Omental fat pad (tissue), 4 donors: ENCODE measurements around the gene KCNQ1. TPM values are rescaled to one million over a fixed set of nuclear protein-coding genes. Genes with fewer than 3 reads are reported as not detected.

Source experiments
- ATAC-seq: fragments of 150-250 bp; one replicate; pipeline ENCODE4 v1.9.1; 2016; ENCODE audit warnings: mild to moderate bottlenecking, moderate library complexity; ENCODE audit not compliant: low FRiP score
- DNase-seq: peaks from one replicate; pipeline ENCODE4 v3.0.0-alpha.2; 2019; ENCODE audit warnings: low spot score
- total RNA-seq, 4 donors: library from RNA; depleted of rRNA; stranded (reverse); fragments of >200 nt; gene quantifications; one replicate each; pipeline ENCODE4 v1.1.0, GENCODE V29; 2016
- TF ChIP-seq, protein P1 (sequence below), 3 donors: fragments of 450-650 bp; IDR thresholded peaks; one replicate each; pipeline ENCODE4 v1.5.1; 2016 to 2017; ENCODE audit warnings: antibody characterized with exemption in 3 of 3, mild to moderate bottlenecking in 3 of 3, moderate library complexity in 2 of 3

The KCNQ1 gene
- total RNA-seq, 4 donors from 2014 or later, result 4.5 to 5.9 (median 5.2) TPM

GRCh38 chr11:2742201-2742600, 297.4 kb downstream of the KCNQ1 start:
- ATAC-seq (peak; percentile 11), DNase-seq (no peak)
- TF ChIP-seq, protein P1, sequence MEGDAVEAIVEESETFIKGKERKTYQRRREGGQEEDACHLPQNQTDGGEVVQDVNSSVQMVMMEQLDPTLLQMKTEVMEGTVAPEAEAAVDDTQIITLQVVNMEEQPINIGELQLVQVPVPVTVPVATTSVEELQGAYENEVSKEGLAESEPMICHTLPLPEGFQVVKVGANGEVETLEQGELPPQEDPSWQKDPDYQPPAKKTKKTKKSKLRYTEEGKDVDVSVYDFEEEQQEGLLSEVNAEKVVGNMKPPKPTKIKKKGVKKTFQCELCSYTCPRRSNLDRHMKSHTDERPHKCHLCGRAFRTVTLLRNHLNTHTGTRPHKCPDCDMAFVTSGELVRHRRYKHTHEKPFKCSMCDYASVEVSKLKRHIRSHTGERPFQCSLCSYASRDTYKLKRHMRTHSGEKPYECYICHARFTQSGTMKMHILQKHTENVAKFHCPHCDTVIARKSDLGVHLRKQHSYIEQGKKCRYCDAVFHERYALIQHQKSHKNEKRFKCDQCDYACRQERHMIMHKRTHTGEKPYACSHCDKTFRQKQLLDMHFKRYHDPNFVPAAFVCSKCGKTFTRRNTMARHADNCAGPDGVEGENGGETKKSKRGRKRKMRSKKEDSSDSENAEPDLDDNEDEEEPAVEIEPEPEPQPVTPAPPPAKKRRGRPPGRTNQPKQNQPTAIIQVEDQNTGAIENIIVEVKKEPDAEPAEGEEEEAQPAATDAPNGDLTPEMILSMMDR (IDR thresholded peaks at IDR 0.05), result no peak

GRCh38 chr11:2742611-2743426, 298.0 kb downstream of the KCNQ1 start:
- DNase-seq (no peak), ATAC-seq (no peak)
- TF ChIP-seq, protein P1 (IDR thresholded peaks at IDR 0.05), result no peak

DNA sequence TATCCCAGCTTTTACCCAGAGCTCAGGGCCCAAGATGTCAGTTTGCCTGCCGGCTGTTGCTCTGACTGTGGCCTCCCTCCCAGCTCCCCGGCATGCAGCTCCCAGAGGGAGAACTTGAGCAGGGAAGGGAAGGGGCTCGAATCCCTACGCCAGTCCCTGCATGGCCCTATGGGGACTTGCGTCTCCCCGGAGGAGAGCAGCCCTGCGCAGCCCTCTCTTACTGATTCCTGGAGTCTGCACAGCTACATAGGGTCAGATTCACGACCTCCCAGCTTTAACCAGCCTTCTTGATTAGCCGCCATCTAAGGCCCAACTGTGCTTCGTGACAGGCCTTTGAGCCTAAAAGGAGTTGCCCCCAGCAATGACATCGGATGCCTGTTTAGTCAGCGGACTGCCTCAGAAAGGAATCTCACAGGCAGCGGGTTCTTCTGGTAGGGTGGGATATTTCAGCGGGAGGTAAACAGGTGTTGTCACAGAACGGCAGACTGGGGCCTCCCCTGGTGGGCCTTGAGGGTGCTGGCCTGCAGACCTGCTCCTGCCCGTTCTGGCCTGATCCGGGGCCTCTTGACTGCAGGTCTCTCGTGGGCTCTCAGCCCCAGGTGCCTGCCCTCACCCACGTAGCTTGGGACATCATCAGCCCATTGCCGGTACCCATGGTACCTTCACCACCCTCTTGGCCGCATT, 298.8 kb downstream of the KCNQ1 start:
- ATAC-seq, result no peak
- no peak for DNase-seq
- TF ChIP-seq, protein P1 (IDR thresholded peaks at IDR 0.05), result no peak

GRCh38 chr11:2744166-2744565, 299.4 kb downstream of the KCNQ1 start:
- TF ChIP-seq, protein P1 (IDR thresholded peaks at IDR 0.05), result no peak
- ATAC-seq (no peak), DNase-seq (no peak)

- TF ChIP-seq, protein P1 (IDR thresholded peaks at IDR 0.05), result no peak
- DNase-seq, result no peak
- ATAC-seq, result no peak
These were observed 300.7 kb downstream of the KCNQ1 start for GRCh38 chr11:2745511-2745910.

DNA sequence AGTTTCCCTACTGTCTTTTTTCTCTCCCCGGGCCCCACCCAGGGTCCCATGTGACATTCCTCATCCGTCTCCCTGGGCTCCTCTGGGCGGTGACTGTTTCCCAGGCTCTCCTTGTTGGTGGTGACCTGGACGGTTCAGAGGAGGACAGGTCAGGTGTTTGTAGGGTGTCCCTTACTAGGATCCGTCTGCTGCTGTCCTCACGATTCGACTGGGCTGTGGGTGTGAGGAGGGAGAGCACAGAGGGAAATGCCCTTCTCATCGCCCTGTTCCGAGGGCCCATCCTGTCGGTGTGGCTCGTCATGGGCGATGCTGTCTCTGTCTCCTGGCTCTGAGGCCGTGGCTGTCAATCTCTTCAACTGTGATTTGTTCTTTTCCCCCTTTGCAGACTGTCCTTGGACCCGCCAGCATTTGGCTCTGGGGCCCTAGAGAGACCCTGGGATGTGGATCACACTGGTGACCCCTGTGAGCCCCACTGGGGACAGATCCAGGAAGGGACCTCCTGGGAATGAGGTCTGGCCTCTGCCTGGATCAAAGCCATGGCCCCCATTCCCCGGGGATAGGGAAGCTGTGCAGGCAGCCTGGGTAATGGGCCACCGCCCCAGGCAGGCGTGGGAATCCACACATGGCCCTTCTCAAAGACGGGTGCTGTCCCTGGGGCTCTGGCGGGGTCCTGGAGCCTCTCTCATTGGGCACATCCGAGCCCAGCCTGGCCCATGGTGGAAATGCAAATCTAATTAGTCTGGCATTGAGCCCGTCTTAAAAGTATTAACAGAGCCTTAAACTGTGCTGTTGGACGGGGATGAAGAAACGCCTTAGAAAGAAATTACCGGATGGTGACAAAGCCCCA, 301.8 kb downstream of the KCNQ1 start:
- DNase-seq, result no peak
- ATAC-seq, result no peak
- TF ChIP-seq, protein P1 (IDR thresholded peaks at IDR 0.05), result no peak
